ENCODE results near the gene FAU. TPM values are rescaled to one million over a fixed set of nuclear protein-coding genes. Genes with fewer than 3 reads are reported as not detected.
"Not testable (repeated sequence)": the region's sequence is repeated elsewhere in the genome, so short reads cannot be mapped to it uniquely, and the experiment has no call there.

Gene FAU
- polyA plus RNA-seq, 3 donors from 2014 or later: 576 to 1,241 (median 681) TPM

DNA sequence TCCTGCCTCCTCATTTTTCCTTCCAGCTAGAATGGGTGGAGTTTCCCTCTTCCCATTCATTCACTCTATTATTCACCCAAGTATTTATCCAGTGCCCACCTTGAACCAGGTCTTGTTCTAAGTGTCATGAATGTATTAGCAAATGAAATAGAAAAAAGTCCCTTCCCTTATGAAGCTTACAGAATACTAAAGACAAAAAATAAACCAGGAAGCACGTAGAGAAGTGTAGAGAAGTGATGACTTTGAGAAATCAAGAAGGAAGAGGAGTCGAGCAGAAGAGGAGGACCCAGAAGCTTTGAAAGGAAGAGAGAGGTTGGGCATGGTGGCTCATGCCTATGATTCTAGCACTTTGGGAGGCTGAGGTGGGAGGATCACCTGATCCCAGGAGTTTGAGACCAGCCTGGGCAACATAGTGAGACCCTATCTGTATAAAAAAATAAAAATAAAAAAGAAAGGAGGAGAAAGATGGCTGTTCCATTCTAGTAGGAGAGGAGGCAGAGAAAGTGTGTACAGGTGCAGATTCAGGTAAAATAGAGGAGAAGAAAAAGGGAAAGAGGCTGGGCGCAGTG, 29.5 kb upstream of the FAU start:
- DNase-seq: no peak
- Mint-ChIP-seq H3K27ac (peak overlapping the region in 1 of 6 donors; percentile 17), H3K36me3 (no peaks in the 10 kb centered on the region), H3K27me3 (ENCODE audit: low read depth in 3 of 3) (peaks cover 0 to 2% (median 2%) of the 10 kb centered on the region in 3 donors), H3K4me1 (no peaks in the 10 kb centered on the region), H3K9me3 (no peaks in the 10 kb centered on the region), H3K4me3 (no peak overlapping the region)

DNA sequence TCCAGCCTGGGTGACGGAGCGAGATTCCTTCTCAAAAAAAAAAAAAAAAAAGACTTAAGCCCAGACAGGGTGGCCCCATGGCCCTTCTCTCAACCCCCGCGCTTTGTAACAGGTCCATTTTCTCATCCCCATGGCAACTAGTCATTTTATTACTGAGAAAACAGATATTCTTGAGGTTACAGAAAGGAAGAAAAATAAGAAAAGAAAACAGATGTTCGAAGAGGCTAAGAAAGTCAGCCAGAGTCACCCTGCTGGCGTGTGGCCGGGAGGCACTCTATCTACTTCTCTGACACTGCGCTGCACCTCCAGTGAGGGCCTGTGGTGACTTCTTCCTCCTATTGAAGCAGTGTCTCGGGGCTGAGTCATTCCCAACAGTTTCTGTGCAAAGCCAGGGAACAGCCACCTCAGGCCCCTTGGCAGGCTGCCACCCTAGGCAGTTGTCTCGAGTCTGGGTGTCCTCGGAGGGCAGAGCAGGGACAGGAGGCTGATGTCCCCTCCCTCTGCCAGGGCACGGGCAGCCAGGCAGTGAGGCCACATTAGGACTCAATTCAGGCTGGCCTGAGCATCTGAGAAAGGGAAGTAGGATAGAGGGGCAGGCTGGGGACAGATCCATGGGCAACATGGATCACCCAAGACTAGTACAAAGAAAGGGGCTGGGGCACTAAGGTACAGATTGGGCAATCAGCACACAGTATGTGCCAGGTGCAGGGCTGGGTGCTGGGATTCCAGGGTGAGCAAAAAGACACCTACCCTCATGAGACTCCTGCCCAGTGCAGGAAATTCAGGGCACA, 28.8 kb upstream of the FAU start:
- Mint-ChIP-seq H3K9me3 (no peaks in the 10 kb centered on the region), H3K27me3 (ENCODE audit: low read depth in 3 of 3) (peaks cover 0 to 2% (median 2%) of the 10 kb centered on the region in 3 donors), H3K27ac (peak overlapping the region in 1 of 6 donors; percentile 63), H3K4me3 (no peak overlapping the region), H3K36me3 (no peaks in the 10 kb centered on the region), H3K4me1 (no peaks in the 10 kb centered on the region)
- no peak for DNase-seq

- not testable (repeated sequence) for H3K27me3 Mint-ChIP-seq (ENCODE audit: low read depth in 3 of 3); DNase-seq; H3K9me3 Mint-ChIP-seq; H3K4me3 Mint-ChIP-seq; H3K4me1 Mint-ChIP-seq; H3K36me3 Mint-ChIP-seq; H3K27ac Mint-ChIP-seq
Observed at GRCh38 chr11:65150131-65150508, 28.2 kb upstream of the FAU start.

DNA sequence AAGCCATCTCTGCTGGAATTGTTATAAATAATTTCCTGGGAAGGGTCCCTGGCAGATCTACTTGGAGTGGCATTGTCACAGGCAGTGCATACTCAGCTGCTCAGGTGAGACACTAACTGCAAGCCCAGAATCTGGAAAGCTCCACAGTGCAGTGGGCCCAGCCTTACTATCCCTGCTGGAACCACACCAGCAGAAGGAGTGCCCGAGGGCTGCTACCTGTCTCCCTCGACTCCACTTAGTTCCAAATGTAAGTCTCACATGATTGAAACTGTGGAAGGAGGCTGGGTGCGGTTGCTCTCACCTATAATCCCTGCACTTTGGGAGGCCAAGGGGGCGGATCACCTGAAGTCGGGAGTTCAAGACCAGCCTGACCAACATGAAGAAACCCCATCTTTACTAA, 26.7 kb upstream of the FAU start:
- H3K36me3 Mint-ChIP-seq: no peaks in the 10 kb centered on the region
- peaks cover 0 to 8% (median 2%) of the 10 kb centered on the region in 3 donors for H3K27me3 Mint-ChIP-seq (ENCODE audit: low read depth in 3 of 3)
- no peak overlapping the region for H3K4me3 Mint-ChIP-seq
- H3K9me3 Mint-ChIP-seq: no peaks in the 10 kb centered on the region
- no peak for DNase-seq
- H3K27ac Mint-ChIP-seq: no peak overlapping the region
- no peaks in the 10 kb centered on the region for H3K4me1 Mint-ChIP-seq

GRCh38 chr11:65147352-65148075, 25.6 kb upstream of the FAU start:
- no peak for DNase-seq
- H3K4me3 Mint-ChIP-seq: no peak overlapping the region
- H3K4me1 Mint-ChIP-seq: no peaks in the 10 kb centered on the region
- H3K27ac Mint-ChIP-seq: no peak overlapping the region
- H3K27me3 Mint-ChIP-seq (ENCODE audit: low read depth in 3 of 3): peaks cover 0 to 10% (median 3%) of the 10 kb centered on the region in 3 donors
- H3K9me3 Mint-ChIP-seq: no peaks in the 10 kb centered on the region
- no peaks in the 10 kb centered on the region for H3K36me3 Mint-ChIP-seq

DNA sequence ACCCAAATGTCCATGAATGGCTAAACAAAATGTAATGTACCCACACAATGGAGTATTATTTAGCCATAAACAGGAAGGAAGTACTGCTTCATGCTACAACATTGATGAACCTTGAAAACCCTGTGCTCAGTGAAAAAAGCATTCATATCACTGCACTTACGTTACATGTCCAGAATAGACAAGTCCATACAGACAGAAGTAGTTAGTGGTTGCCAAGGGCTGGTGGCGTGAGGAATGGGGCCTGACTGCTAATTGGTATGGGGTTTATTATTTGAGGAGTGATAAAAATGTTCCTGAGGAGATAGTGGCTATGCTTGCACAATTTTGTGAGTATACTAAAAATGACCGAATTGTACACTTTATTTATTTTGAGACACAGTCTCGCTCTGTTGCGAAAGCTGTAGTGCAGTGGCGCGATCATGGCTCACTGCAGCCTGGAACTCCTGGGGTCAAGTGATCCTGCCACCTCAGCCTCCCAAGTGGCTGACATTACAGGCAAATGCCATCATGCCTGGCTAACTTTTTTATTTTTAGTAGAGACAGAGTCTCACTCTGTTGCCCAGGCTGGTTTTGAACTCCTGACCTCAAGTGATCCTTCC, 20.1 kb upstream of the FAU start:
- H3K4me3 Mint-ChIP-seq: no peak overlapping the region
- no peak for DNase-seq
- peaks cover 0 to 4% of the 10 kb centered on the region in 2 donors for H3K4me1 Mint-ChIP-seq
- no peaks in the 10 kb centered on the region for H3K9me3 Mint-ChIP-seq
- peaks cover 0 to 10% (median 7%) of the 10 kb centered on the region in 3 donors for H3K27me3 Mint-ChIP-seq (ENCODE audit: low read depth in 3 of 3)
- H3K27ac Mint-ChIP-seq: no peak overlapping the region
- no peaks in the 10 kb centered on the region for H3K36me3 Mint-ChIP-seq

- Mint-ChIP-seq H3K27ac (peak overlapping the region in 5 of 6 donors; percentile 94 to 100 (median 100)), H3K9me3 (no peaks in the 10 kb centered on the region), H3K4me3 (peak overlapping the region in 4 of 5 donors; percentile 70 to 99 (median 86)), H3K36me3 (no peaks in the 10 kb centered on the region), H3K27me3 (ENCODE audit: low read depth in 3 of 3) (peaks cover 13 to 16% (median 15%) of the 10 kb centered on the region in 3 donors), H3K4me1 (peaks cover 38 to 42% of the 10 kb centered on the region in 2 donors)
- no peak for DNase-seq
Observed at GRCh38 chr11:65136515-65137096, 14.7 kb upstream of the FAU start.

DNA sequence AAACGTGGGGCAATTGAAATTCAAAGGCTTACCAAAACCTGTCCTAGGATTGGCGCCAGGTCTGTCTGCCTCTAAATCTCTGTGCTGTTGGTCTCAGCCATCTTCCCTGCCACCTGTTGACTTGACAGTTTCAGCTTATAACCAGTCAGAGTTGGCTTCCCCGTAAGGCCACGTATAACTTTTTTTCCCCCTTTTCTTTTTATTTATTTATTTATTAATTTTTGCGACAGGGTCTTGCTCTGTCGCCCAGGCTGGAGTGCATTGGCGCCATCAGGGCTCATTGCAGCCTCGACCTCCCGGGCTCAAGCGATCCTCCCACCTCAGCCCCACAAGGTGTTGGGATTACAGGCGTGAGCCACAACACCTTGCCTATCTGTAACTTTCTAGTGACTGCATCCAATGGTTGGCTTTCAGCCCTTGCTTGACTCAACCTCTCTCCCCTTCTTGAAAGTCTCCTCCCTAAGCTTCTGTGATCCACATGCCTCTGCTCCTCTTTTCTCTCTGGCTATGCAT, 13.8 kb upstream of the FAU start:
- Mint-ChIP-seq H3K9me3 (no peaks in the 10 kb centered on the region), H3K27ac (peak overlapping the region; percentile 99 to 100 (median 100)), H3K36me3 (peaks cover 3 to 4% (median 4%) of the 10 kb centered on the region in 3 donors), H3K4me3 (peak overlapping the region; percentile 93 to 100 (median 98)), H3K27me3 (ENCODE audit: low read depth in 3 of 3) (peaks cover 13 to 16% (median 15%) of the 10 kb centered on the region in 3 donors), H3K4me1 (peaks cover 38 to 45% of the 10 kb centered on the region in 2 donors)
- no peak for DNase-seq

DNA sequence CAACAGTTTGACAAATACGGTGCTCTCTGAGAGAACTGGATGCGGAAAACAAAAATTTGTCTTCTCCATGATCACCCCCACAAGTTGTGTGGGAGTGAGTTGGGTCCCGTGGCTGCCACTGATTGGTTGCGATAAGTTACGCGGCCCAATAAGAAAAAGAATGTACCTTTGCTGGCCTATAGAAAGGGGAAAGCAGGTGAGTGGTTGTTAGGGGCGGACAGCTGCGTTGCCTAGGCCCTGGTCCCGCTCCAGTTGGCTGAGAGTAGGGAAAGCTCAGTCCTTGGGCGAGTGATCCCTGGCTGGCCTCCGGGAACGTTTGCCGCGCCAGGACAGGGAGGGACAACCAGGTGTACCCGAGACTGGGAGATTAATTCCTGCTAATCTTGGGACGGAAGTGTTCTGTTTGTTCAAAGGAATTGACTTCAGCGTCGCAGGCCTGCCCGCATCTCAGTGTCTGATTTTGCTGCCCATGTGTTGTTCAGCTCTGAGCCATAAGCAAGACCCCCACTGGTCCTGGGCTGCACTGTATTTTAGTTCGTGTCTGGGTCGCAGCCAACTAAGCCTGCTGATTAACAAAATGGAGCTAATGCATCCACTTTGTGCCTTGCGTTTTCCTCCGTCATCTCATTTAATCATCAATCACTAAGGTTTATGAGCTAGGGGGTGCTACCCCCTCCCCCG, 13.2 kb upstream of the FAU start:
- H3K36me3 Mint-ChIP-seq: peaks cover 3 to 4% (median 4%) of the 10 kb centered on the region in 3 donors
- DNase-seq: peak; percentile 90 to 91 (median 91)
- peaks cover 38 to 45% of the 10 kb centered on the region in 2 donors for H3K4me1 Mint-ChIP-seq
- no peaks in the 10 kb centered on the region for H3K9me3 Mint-ChIP-seq
- peak overlapping the region; percentile 93 to 100 (median 98) for H3K4me3 Mint-ChIP-seq
- H3K27me3 Mint-ChIP-seq (ENCODE audit: low read depth in 3 of 3): peaks cover 13 to 16% (median 15%) of the 10 kb centered on the region in 3 donors
- peak overlapping the region; percentile 99 to 100 (median 100) for H3K27ac Mint-ChIP-seq

DNA sequence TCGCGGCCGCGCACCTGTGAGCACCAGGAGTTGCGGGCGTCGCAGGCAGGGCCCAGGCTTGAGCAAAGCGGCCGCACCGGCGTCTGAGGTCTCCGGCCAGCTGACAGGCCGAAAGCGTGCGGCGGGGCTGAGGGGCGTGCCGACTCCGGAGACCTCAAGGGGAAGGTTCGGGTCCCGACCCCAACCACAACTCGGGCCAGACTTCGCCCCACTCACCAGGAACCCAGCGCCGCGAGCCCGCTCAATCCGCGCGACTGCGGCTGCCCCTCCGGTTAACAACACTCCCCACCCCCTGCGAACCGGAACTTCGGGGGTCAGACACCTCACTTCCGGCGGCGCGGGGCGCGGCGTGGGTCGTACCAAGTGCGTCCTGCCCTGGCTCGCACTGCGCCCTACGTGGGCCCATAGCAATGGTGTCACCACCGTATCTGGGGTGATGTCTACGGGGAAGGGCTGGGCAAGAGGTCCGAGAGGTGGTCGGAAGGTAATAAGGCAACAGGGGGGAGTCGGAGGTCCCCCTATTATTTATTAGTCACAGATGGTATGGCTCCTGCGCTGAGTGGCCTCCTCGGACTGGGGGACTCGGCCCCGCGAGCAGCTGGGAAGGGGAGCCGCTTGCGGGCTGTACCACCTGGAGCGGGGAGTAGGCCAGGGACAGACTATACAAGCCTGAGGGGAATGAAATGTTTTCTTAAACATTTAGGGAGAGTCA, 12.5 kb upstream of the FAU start, which contains the start of gene SYVN1:
SYVN1 (minus strand) TSS at position 280 of the 712 bp plus-strand sequence. CDS start 918 bp downstream, outside the sequence.
- peaks cover 13 to 15% (median 14%) of the 10 kb centered on the region in 3 donors for H3K27me3 Mint-ChIP-seq (ENCODE audit: low read depth in 3 of 3)
- H3K4me3 Mint-ChIP-seq: peak within 1 kb of the TSS; percentile 93 to 100 (median 98)
- peak within 1 kb of the TSS; percentile 99 to 100 (median 100) for H3K27ac Mint-ChIP-seq
- DNase-seq: peak; percentile 93 to 94 (median 93)
- peaks cover 38 to 45% of the 10 kb centered on the region in 2 donors for H3K4me1 Mint-ChIP-seq
- no peaks in the 10 kb centered on the region for H3K9me3 Mint-ChIP-seq
- H3K36me3 Mint-ChIP-seq: peaks cover 3 to 4% (median 4%) of the 10 kb centered on the region in 3 donors

DNA sequence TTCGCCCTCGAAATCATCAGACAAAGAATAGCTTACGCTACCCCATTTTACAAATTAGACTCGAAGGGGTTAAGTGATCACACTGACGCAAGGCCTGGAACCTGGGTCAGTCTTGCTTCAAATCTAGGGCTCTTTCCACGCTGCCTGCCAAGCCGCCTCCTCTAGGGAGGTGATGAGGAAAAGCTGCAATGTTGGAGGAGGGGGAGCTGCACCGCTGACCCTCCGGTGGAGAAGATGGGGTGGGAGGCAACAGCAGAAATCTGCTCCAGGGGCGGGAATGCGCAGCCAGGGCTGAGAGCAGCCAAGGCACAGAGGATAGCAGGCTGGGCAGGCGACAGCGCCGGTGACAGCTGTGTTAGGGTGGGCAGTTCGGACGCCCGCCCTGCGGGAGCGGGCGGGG, 11.8 kb upstream of the FAU start:
- Mint-ChIP-seq H3K9me3 (no peaks in the 10 kb centered on the region), H3K4me3 (peak overlapping the region; percentile 93 to 100 (median 98)), H3K4me1 (peaks cover 38 to 45% of the 10 kb centered on the region in 2 donors), H3K36me3 (peaks cover 3 to 5% (median 4%) of the 10 kb centered on the region in 3 donors), H3K27me3 (ENCODE audit: low read depth in 3 of 3) (peaks cover 13 to 15% (median 14%) of the 10 kb centered on the region in 3 donors), H3K27ac (peak overlapping the region; percentile 99 to 100 (median 100))
- peak in 1 of 3 donors; percentile 17 for DNase-seq
